ENCODE results near the gene SGSM2. TPM values are rescaled to one million over a fixed set of nuclear protein-coding genes. Genes with fewer than 3 reads are reported as not detected.

SGSM2 gene
- polyA plus RNA-seq, 3 donors, result 71.5 to 89.4 (median 79.0) TPM

DNA sequence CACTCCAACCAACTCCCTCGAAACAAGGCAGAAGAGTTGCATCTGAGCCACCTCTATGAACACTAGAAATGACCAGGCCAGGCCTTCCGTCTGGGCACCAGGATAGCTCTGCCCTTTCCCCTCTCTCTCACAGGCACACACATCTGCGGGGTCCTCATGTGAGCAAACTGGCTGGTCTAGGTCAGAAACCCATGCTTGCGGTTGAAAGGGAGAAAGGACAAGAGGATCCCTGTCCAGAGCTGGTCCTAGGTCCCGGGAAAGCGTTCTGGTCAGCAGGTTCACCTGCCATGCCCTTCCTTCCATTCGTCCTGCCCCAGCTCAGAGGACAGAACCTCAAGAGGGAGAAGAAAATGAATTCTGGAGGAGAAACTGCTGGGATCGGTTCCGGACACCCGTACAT lies 60.9 kb downstream of the SGSM2 start:
- DNase-seq, result no peak

DNA sequence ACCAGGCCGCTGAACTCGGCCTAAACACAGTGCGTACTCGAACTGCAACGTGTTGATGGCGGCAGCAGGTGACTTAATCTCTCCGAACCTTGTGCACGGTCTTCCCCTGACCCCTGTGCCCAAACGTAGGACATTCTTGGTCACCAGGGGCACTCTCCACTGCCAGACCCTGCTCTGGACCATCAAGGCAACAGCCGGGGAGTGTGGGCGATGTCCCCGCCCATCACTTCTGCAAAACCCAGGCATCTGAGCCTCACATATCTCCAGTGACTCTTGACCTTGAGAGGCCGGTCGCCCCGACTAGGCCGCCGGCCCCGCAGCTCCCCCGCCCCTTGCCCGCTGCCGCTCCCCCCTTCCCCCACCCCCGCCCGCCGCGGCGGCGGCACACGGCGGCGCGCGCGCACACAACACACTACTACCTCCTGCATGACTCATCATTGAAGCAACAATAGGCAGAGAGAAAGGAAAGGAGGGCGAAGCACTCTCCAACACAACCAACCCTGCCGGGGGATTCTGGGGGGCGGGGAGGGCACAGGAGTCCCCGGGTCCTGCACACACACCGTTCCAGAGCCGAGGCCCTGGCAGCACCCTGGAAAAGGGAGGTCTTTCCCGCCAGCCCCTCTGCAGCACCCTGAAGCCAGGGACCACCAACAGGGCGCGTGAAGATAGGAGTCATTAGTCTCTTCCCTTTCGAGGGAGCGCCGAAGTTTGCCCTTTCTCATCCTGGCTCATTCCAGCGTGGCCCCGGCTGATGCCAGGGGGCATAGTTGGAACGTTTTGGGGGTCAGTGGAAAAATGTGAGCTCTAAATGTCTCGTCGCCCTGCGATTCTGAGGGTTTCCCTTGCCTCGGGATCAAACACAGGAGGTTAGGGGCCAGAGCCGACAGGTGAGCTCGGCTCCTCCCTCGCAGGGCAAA lies 61.6 kb downstream of the SGSM2 start:
- no peak for DNase-seq

DNA sequence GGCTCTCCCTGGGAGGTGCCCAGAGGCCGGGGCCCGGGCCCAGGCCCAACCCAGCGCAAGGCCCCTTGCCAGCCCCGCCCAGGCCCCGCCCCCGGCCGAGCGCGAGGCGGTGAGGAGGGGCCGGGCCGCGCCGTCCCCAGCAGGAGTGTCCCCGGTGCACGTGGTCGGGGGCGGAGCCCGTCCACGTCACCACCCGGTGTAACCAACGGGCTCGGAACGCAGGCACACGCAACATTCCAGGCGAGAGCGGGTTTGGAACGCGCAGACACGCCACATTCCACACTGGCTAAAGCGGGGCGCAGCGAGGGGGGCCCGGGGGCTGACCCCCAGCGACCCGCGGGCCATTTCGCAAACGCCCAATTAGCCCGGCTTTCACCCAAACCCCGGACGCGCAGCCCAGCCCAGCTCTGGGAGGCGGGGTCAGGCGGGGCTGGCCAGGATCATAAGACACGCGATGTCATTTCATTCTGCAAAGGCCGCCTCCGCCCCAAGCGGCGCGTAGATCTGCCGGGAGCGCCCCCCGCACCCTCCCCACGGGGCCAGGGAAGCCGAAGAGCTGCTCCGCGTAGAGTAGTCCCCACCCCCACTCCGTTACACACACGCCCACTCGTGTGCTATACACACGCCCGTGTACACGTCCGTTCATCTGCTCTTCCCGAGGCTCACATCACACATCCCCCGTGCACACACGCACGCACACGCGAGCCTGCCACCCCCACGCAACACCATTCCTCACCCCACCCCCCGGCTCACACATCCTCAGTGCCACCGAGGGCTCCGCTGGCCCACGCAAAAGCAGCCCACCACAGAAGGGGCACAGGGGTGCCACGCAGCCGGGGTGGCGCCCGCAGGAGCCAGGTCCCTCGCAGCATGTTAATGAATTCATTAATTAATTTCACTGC lies 62.5 kb downstream of the SGSM2 start:
- peak; percentile 96 for DNase-seq

DNA sequence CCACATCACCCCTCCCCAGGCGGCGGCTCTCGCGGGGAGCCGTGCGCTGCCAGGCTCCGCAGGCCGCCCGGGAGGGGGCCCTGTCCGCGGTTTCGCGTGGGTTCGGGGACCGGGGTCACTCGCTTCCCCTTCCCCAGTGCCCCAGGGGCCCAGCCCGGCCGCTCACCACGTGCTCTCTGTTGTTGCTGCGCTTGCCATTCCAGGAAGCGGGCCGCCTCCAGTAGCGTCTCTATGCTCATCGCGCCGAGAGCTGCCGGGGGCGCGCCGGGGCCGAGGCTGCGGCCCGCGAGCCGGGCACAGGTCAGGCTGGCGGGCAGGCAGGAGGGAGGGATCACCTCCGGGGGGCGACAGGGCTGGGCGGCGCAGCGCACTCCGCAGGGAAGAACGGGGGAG lies 63.2 kb downstream of the SGSM2 start:
- no peak for DNase-seq

DNA sequence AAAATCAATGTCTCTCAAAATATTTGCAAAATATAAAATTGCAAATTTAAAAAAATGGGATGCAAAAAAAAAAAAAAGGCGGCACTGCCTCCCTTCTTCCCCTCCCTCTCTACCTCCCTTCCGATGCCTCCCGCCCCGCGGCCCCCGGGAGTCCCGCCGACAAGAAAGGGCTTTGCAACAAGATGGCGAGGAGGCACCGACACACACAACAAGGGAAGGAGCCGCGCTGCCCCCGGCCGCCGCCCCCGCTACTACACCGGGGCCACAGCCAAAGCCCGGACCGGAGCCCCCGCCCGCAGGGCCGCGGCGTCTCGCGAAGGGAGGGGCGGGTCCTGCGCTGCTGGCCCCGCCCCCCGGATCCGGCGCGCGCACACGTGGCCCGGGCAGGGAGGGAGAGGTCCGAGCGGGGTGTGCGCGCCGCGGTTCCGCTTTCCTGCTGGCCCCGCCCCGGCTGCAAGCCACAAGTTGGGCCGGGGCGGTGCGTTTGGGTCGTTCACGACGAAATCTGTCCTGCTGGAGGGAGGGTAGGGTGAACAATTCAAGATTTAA lies 63.6 kb downstream of the SGSM2 start, which contains the start of gene MNT:
MNT (minus strand) TSS at position 184 of the 549 bp plus-strand sequence. CDS start 348 bp downstream, outside the sequence.
- DNase-seq, result peak; percentile 95

DNA sequence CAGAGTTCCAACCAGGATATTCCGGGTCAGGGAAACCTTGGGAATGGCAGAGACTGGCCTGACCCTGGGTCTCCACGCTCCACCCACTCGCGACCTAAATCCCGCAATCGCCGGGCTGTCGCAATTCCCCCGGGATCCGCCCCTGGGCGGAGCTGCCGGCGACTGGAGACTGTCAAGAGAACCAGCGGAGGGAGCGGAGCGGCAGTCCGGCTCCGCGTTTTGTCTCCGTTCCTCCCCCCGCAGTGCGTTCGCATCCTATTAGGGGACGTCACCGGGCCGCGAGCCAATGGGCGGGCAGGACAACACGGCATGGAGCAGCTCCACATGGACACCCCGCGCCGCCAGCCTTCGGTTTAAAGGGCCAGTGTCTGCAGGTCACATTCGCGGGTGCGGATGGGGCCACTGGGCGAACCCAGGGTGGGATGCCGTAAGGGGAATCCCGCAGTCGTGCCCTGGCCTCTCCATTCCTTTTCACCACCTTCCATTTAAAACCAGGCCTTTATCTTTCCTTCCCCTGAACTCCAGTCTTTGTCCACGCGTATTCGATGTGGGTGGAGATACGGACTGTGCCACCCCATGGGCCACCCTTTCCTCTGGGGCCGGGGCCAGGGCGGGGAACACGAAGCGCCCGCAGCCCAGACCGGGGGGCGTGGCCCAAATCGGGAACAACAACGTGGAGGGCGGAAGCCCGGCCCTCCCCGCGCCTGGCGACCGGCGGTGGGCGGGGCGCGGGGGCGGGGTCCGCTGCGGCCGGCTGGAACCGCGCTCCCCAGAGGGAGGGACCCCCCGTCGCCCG lies 64.3 kb downstream of the SGSM2 start:
- DNase-seq, result peak; percentile 99

DNA sequence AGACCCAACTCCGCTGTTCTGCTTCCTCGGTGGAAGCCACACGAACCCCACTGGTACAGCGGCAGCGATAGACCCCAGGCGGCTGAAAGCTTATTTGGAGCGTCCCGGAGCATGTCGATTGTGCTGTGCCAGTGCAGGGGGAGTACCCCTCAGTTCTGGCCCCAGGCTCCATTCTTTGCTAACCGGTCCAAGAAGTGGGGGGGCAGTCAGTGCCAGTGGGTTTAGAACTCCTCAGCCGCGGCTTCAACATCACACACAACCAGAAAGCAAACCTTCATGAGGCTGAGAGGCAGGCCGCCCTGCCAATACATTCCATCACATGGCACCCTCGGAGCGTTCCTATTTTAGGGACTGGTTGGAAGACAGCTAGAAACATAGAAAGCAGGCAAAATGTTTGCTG lies 65.2 kb downstream of the SGSM2 start:
- DNase-seq, result no peak

DNA sequence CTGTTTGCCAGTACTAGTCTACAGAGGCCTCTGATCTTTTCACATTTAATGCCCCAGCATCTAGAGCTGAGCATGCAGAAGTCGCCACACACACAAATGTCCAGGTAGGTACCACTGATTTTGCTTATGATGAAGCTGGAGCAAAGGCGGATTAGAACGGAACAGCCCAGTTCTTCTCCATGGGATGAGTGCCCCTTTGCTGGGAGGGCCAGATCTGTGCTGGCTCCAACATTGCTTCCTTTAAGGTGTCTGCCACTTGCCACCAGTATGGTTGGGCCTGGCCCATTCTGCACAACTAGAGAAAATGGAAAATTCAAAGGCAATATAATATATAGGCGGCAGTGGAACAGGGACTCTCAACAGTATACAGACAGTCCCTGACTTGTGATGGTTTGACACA lies 65.7 kb downstream of the SGSM2 start:
- no peak for DNase-seq

DNA sequence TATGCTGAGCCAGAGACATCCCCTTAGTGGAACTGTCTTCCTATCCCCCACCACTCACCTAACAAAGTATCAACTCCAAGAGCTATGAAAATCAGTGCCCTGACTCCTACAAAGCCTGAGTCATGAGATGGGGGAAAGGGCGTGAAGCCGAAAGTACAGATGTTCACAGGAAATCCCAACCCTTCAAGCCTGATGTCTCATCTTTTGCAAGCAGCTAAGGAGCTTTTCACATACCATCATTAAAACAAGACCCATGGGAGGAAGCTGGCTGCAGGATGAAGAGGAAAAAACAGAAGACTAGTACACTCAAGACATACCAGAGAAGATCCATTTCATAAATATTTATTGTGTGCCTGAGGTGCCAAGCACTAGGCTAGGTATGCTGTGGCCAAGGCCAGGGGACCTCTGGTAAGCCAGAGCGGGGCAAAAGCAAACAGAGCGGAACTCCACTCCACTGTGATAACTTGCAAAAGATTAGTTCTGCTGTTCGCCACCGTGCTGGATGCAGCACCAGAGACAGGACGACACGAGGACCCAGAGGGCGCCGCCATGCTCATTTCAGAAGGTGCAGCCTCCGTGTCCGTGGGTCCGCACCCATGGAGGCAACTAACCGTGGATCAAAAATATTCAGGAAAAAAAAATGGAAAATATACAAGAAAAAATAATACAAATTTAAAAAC lies 68.1 kb downstream of the SGSM2 start:
- no peak for DNase-seq

DNA sequence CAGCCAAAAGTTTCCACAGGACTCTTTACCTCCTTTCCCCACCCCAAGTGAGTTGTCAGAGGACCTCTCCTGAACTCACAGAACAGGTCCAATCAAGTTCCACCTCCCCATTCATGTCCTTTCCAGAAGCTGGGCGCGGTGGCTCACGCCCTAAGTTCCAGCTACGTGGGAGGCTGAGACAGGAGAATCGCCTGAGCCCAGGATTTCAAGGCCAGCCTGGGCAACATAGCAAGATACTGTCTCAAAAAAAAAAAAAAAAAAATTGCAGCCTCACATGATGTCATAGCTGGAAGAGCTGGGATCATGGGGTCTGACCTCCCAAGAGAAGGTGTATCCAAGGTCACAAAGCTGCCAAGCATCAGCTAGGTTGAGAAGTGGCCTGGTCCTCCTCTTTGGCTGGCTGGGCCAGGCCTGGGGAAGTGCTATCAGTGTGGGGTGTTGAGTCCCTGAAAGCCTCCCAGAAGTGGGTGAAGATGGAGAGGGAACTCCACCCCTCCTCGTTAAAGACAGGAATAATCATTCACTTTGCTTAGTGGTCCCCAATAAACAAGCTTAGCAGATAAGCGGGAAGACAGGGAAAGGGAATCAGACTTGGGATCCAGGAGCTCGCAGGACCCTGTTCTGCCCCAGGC lies 69.1 kb downstream of the SGSM2 start:
- DNase-seq, result no peak

DNA sequence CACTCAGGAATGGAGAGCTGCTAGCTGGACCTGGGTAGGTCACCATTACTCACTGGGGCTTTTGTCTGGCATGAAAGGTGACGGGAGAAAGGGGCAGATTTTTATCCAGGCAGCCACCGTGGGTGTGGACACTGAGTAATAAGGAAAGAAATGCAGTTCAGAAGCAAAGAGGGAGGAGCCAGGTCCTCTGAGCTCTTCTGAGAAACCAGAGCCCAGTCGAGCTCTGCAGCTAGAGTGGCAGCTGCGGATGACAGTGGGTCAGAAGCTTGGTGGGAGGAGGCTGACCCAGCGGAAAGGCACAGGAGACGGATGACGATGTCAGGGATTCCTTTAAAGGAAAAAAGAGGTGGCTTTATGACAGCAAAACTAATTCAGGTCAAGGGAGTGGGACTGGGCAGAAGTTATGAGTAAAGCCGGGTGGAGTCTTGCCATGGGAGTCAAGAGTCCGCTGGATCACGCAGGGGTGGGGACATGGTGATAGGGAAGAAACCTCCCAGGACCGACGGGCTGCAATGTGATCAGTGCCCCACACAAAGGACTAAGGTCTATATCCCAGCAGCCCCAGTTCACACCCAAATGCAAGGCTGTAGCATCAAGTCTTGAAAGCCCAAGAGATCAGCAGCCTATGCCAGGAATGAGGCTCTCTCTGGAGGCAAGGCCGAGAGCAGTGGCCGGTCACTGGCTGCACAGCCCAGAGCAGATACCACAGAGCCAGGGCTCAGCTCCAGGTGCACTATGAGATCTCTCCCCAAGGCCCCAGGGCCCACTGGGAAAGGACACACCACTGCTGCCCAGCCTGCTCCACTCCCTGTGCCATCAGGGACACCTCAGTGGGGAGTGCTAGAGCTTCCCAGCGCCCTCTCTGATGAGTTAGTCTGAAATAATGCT lies 69.8 kb downstream of the SGSM2 start:
- DNase-seq, result no peak

DNA sequence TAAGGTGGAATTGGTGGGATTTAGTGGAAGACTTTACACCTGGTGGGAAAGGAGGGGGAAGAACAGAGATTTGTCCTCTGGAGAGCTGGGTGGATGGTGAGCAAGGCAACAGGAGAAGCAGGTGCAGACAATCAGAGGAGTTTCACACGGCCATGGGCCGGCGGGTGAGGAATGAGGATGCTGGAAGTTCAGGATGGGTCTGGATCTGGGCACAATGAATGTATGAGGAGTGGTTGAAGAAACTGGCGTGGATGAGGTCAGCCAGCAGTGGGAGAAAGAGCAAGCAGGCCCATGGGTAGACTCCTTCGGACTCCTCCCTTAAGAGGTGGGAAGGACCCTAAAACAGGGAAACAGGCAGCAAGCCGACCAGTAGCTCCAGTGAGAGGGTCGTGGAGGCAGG lies 73.7 kb downstream of the SGSM2 start:
- DNase-seq, result no peak

DNA sequence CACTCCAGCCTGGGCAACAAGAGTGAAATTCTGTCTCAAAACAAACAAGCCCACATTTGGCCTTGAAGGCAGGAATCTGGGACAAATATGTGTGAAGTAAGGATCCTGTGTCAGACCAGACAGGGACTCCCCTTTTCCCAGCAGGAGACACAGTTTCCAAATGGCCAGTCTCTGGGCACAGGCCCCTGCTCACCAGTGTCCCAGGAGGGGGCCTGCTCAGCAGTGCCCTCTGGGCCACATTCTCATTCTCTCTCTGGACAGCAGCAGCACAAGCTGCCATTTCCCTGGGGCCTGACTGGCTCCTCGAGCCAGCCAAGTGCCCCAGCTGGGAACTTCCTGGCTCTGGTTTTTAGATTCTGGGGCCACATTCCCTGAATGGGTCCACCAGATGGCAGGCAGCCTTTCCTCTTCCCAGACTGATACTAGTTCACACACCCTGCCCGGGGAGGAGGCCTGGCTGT lies 75.3 kb downstream of the SGSM2 start:
- no peak for DNase-seq

DNA sequence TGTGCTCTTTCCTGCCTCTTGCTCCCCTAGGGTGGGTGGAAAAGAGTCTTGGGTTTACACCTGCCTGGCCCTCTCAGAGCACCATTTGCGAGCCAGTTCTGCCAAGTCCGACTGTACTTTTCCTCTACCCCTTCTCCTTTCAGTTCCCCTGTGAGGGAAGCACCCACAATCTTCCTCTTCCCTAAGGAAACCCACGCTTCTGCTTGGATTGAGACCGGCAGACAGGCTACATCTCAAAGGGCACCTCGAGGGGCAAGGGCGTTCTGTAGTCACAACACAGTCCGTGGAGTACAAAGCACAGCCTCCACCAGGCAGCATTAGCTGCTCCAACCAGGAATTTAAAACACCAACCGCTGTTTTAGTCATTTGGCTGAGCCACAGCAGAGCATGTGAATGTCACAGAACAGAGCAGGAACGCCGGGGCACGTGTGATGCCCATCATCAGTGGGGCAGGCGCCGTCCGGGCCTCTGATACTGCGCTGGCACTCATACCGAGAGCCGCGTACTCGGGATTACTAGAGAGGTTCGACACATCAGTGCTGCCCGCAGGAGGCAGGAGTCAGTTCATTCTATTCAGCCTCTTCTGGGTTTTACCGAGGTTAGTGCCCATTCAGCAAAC lies 77.3 kb downstream of the SGSM2 start:
- DNase-seq, result no peak

DNA sequence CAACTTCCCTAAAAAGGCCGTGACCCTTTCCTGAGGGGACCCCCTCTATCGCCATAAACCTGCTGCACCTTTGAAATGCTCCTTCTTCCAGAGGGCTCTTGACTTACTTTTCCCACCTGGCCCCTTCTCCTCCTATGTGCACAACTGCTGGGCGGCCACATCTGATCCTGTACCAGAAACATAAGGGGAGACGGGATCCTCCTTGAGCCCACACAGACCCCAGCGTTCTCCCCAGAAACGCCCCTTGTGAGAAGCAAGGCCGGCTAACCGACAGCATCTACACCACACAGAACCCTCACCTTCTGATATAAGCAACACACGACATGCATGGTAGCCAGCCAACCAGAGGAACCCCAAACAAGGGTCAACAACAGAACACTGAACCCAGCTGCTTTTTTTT lies 77.8 kb downstream of the SGSM2 start:
- DNase-seq, result no peak

DNA sequence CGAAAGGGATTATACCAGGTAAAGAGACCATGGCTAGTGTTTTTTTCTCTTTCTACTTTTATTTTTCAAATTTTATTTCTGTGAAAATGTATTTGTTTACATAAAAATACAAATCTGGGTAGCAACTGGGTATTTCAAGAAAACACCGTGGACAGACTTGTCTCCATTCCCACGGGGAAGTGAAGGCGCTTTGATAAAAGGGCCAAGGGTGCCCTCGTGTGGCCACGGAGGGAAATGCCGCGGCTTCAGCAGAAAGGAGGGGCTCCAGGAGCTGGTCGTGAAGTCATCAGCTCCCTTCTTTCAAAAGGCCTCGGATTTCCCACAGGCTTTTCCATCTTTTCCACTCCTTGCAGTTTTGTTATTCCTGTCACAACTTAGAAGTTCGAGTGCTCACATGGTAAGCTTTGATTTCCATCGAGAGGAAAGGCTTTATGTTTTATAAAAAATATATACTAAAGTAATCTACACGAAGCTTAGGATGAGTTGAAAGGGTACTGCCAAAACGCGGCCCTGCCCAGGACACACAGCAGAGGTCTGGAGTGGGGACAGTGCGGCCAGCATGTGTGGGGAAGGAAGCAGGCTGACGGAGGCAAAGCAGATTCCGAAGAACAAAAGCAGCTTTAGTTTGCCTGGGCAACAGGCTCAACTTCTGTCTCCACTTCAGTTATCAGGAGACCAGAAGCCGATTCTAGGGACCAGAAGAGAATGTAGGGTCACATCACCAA lies 78.9 kb downstream of the SGSM2 start:
- peak; percentile 80 for DNase-seq

DNA sequence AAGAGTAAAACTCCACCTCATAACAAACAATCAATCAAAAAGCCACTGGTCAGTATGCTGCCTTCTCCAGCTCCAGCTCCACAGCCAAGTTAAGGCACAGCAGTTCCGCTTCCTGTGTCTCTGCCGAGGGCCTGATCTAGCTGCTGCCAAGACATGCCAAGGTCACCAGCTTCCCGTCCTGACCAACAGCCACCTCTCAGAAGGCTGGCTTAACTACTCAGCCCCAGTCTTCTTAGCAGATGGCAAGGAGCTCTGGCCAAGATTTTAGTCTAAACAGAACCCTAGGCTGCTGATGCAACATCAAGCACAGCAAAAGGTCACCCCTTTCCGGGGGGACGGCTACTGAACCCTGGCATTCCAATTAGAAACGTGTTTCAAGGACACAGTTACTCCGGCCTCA lies 81.3 kb downstream of the SGSM2 start:
- no peak for DNase-seq

DNA sequence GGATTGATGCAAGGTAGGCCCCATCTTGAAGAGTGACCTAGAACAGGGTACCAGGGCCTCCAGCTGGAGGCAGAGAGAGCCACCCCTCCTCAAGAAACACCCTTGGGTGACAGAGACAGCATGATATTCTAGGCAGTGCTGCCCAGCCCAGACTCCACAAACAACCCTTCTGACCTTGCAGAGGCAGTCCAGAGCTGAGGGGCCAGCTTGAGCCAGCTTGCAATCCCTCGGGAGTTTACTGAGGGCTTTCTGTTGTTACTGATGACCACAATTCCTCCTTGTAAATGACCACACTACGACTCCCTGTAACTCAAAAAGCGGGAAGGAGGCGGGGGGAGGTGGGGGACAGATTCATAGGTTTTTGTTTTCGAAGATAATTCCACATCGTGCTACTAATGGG lies 82.2 kb downstream of the SGSM2 start:
- no peak for DNase-seq

Measured in renal pelvis (tissue), 4 donors.